ENCODE results near the gene NR1D2. TPM values are rescaled to one million over a fixed set of nuclear protein-coding genes. Genes with fewer than 3 reads are reported as not detected.

Gene NR1D2
- total RNA-seq, 1 donor from 2014 or later, result 19.4 TPM

DNA sequence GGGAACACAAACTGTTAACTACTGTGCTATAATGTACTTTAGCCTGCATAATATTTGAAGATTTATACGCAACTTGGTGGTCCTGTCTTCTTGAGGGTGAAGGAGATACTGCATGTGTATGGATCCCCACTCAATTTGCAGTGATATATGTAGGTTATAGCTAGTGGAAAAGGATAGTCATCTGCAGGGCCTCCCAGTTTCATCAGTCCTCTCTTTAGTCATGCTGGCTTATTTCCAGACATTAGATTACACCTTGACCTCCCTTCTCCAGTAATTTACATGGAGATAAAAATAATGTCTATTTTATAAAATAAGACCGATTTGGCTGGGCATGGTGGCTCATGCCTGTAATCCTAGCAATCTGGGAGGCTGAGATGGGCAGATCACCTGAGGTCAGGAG lies 3.7 kb downstream of the NR1D2 start:
- Histone ChIP-seq H3K9me3 (no peaks in the 10 kb centered on the region), H3K4me1 (peaks cover 83% of the 10 kb centered on the region), H3K27me3 (no peaks in the 10 kb centered on the region), H3K27ac (peak overlapping the region; percentile 99), H3K4me3 (no peak overlapping the region), H3K36me3 (no peaks in the 10 kb centered on the region)
- no peak for DNase-seq (ENCODE audit: extremely low spot score in 2 of 2)
- no peak for TF ChIP-seq POLR2AphosphoS5 (IDR thresholded peaks at IDR 0.05; ENCODE audit: insufficient read depth in 1 of 2, low read depth in 1 of 2)
- intact Hi-C loops (cut with DNase I), result no loop called here

DNA sequence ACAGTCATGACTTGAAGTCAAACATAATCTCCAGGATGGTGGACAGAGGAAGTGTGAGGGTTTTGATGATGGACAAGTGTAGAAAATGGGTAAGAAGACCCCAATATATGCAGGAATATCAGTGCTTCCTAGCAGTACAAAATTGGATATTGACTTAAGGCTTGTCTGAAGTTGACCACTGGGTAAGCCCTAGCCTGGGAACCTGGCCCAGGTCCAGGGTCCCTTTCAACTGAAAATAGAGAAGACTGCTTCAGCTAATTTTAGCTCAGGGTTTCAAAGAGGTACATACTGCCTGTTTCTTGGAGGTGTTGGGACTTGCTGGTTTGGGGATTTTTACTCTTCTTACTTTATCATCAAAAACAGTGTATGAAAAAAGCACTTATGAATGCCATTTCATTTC lies 4.7 kb downstream of the NR1D2 start:
- Histone ChIP-seq H3K36me3 (no peaks in the 10 kb centered on the region), H3K4me3 (peak overlapping the region in 1 of 2 donors; percentile 2), H3K9me3 (no peaks in the 10 kb centered on the region), H3K27ac (peak overlapping the region; percentile 46), H3K27me3 (no peaks in the 10 kb centered on the region), H3K4me1 (peaks cover 86% of the 10 kb centered on the region)
- no peak for DNase-seq (ENCODE audit: extremely low spot score in 2 of 2)
- TF ChIP-seq, protein P1, sequence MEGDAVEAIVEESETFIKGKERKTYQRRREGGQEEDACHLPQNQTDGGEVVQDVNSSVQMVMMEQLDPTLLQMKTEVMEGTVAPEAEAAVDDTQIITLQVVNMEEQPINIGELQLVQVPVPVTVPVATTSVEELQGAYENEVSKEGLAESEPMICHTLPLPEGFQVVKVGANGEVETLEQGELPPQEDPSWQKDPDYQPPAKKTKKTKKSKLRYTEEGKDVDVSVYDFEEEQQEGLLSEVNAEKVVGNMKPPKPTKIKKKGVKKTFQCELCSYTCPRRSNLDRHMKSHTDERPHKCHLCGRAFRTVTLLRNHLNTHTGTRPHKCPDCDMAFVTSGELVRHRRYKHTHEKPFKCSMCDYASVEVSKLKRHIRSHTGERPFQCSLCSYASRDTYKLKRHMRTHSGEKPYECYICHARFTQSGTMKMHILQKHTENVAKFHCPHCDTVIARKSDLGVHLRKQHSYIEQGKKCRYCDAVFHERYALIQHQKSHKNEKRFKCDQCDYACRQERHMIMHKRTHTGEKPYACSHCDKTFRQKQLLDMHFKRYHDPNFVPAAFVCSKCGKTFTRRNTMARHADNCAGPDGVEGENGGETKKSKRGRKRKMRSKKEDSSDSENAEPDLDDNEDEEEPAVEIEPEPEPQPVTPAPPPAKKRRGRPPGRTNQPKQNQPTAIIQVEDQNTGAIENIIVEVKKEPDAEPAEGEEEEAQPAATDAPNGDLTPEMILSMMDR (IDR thresholded peaks at IDR 0.05), result no peak
- TF ChIP-seq POLR2AphosphoS5 (IDR thresholded peaks at IDR 0.05; ENCODE audit: insufficient read depth in 1 of 2, low read depth in 1 of 2) (no peak), POLR2A (IDR thresholded peaks at IDR 0.05) (no peak)
- intact Hi-C loops (cut with DNase I), result no loop called here

DNA sequence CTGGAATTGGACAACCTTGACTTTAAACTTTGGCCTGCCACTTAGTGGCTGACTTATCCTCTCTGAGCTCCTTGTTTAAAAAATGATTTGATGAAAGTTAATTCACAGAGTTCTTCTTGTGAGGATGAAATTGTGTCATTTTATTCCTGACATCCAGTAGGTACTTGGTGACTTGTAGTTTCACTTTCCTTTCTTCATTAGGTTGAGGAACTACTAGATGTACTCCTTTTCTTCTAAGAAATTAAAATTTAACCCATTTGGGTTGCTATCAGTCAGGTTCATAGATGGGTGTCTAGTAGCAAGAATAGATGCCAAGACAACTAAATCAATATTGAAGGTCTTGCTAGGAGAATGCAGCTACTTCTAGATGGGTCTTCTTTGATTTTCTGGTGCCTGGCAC lies 5.2 kb downstream of the NR1D2 start:
- Histone ChIP-seq H3K27ac (peak overlapping the region; percentile 46), H3K4me3 (peak overlapping the region in 1 of 2 donors; percentile 2), H3K4me1 (peaks cover 91% of the 10 kb centered on the region), H3K27me3 (no peaks in the 10 kb centered on the region), H3K9me3 (no peaks in the 10 kb centered on the region), H3K36me3 (no peaks in the 10 kb centered on the region)
- no peak for TF ChIP-seq POLR2AphosphoS5 (IDR thresholded peaks at IDR 0.05; ENCODE audit: insufficient read depth in 1 of 2, low read depth in 1 of 2)
- no peak for TF ChIP-seq POLR2A (IDR thresholded peaks at IDR 0.05)
- TF ChIP-seq, protein P1 (IDR thresholded peaks at IDR 0.05), result no peak
- DNase-seq (ENCODE audit: extremely low spot score in 2 of 2), result no peak
- intact Hi-C loops (cut with DNase I), result no loop called here

DNA sequence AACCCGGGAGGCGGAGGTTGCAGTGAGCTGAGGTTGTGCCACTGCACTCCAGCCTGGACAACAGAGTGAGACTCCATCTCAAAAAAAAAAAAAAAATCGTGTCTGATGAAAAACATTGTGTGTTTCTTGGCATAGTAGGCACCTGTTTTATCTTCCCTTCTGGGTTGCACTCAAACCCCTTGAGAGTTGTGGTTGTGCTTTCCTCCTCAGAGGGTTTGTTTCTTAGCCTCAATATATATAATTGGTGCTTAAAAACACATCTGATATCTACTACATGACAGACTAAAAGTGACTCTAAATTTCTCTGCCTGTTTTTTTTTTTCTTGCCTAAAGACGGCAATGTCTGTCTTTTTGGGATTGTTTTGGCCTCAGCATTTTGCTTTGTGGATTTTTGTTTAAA lies 7.6 kb downstream of the NR1D2 start:
- no peak overlapping the region for H3K27ac ChIP-seq

DNA sequence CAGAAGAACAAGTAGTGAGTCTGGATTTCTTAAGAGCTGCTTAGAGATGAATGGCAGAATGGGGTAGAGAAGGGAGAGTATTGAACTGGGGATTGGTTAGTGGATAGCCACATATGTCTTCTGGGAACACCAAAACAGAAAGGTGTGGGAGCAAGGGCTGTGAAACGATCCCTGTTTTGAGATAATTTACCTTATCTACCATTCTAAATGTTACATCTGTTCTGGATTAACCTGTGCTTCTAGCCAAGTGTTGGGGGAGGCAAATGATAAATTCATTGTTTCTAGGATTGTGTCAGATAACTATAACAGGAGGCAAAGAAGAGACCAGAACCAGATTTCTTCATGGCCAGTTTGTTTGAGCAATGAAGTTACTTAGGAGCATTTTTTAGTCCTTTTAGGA lies 8.4 kb downstream of the NR1D2 start:
- Histone ChIP-seq H3K27me3 (no peaks in the 10 kb centered on the region), H3K4me1 (peaks cover 76% of the 10 kb centered on the region), H3K27ac (no peak overlapping the region), H3K36me3 (peaks cover 0 to 5% of the 10 kb centered on the region in 2 donors), H3K4me3 (no peak overlapping the region), H3K9me3 (no peaks in the 10 kb centered on the region)
- intact Hi-C loops (cut with DNase I), result no loop called here
- DNase-seq (ENCODE audit: extremely low spot score in 2 of 2), result no peak
- TF ChIP-seq POLR2AphosphoS5 (IDR thresholded peaks at IDR 0.05; ENCODE audit: insufficient read depth in 1 of 2, low read depth in 1 of 2) (no peak), POLR2A (IDR thresholded peaks at IDR 0.05) (no peak)
- TF ChIP-seq, protein P1 (IDR thresholded peaks at IDR 0.05), result no peak

More for the DNA sequence above, 7.6 kb downstream of the NR1D2 start:
- Histone ChIP-seq H3K27me3 (no peaks in the 10 kb centered on the region), H3K4me3 (no peak overlapping the region), H3K4me1 (peaks cover 77% of the 10 kb centered on the region), H3K36me3 (no peaks in the 10 kb centered on the region), H3K9me3 (no peaks in the 10 kb centered on the region)
- DNase-seq (ENCODE audit: extremely low spot score in 2 of 2), result no peak
- no peak for TF ChIP-seq POLR2A (IDR thresholded peaks at IDR 0.05)
- TF ChIP-seq, protein P1 (IDR thresholded peaks at IDR 0.05), result no peak
- intact Hi-C loops (cut with DNase I), result no loop called here

Measured in vagina (tissue), 2 donors.